Bone marrow (tissue), 2 donors: Measurements from ENCODE around the gene TMEM144.
"Not testable (repeated sequence)": the region's sequence is repeated elsewhere in the genome, so short reads cannot be mapped to it uniquely, and the experiment has no call there.

ENCODE experiments used
- DNase-seq, 2 donors: peaks; one replicate each; lab custom pipeline; 2025; lab: John Stamatoyannopoulos, UW

Gene TMEM144

GRCh38 chr4:158192439-158193158, 17.7 kb upstream of the TMEM144 start:
- DNase-seq: no peak

GRCh38 chr4:158193171-158193749, 17.0 kb upstream of the TMEM144 start:
- peak in 1 of 2 donors; percentile 47 for DNase-seq

GRCh38 chr4:158195297-158195696, 15.0 kb upstream of the TMEM144 start:
- no peak for DNase-seq

GRCh38 chr4:158197194-158197776, 13.0 kb upstream of the TMEM144 start:
- DNase-seq: no peak

GRCh38 chr4:158200214-158200613, 10.1 kb upstream of the TMEM144 start:
- no peak for DNase-seq

- no peak for DNase-seq
These were observed 9.0 kb upstream of the TMEM144 start for GRCh38 chr4:158201322-158201721.

GRCh38 chr4:158201876-158202275, 8.4 kb upstream of the TMEM144 start:
- DNase-seq: peak; percentile 1 to 49

GRCh38 chr4:158202481-158202880, 7.8 kb upstream of the TMEM144 start:
- DNase-seq: no peak

- DNase-seq: no peak
These were observed 6.8 kb upstream of the TMEM144 start for GRCh38 chr4:158203436-158203835.

GRCh38 chr4:158203929-158204328, 6.4 kb upstream of the TMEM144 start:
- DNase-seq: no peak

GRCh38 chr4:158208963-158209640, 1.2 kb upstream of the TMEM144 start:
- peak in 1 of 2 donors; percentile 85 for DNase-seq

- no peak for DNase-seq
These were observed 936 bp downstream of the TMEM144 start for GRCh38 chr4:158211222-158211621.

- no peak for DNase-seq
These were observed 3.2 kb downstream of the TMEM144 start for GRCh38 chr4:158213466-158213865.

- DNase-seq: no peak
These were observed 4.6 kb downstream of the TMEM144 start for GRCh38 chr4:158214856-158215255.

- DNase-seq: no peak
These were observed 7.5 kb downstream of the TMEM144 start for GRCh38 chr4:158217763-158218162.

- DNase-seq: no peak
These were observed 9.3 kb downstream of the TMEM144 start for GRCh38 chr4:158219623-158220022.

GRCh38 chr4:158224318-158224717, 14.0 kb downstream of the TMEM144 start:
- DNase-seq: not testable (repeated sequence)

GRCh38 chr4:158224999-158225398, 14.7 kb downstream of the TMEM144 start:
- not testable (repeated sequence) for DNase-seq

GRCh38 chr4:158227880-158228279, 17.6 kb downstream of the TMEM144 start:
- not testable (repeated sequence) for DNase-seq

GRCh38 chr4:158228399-158228798, 18.1 kb downstream of the TMEM144 start:
- not testable (repeated sequence) for DNase-seq

GRCh38 chr4:158229768-158230167, 19.5 kb downstream of the TMEM144 start:
- DNase-seq: no peak

- DNase-seq: no peak
These were observed 24.4 kb downstream of the TMEM144 start for GRCh38 chr4:158234671-158235070.
